ENCODE measurements around the gene ZBTB21. TPM values are rescaled to one million over a fixed set of nuclear protein-coding genes. Genes with fewer than 3 reads are reported as not detected.

Gene ZBTB21
- total and polyA plus RNA-seq, 2 of the 4 experiments (the other 2 are of a cell fraction): 6.8 to 12.0 TPM

DNA sequence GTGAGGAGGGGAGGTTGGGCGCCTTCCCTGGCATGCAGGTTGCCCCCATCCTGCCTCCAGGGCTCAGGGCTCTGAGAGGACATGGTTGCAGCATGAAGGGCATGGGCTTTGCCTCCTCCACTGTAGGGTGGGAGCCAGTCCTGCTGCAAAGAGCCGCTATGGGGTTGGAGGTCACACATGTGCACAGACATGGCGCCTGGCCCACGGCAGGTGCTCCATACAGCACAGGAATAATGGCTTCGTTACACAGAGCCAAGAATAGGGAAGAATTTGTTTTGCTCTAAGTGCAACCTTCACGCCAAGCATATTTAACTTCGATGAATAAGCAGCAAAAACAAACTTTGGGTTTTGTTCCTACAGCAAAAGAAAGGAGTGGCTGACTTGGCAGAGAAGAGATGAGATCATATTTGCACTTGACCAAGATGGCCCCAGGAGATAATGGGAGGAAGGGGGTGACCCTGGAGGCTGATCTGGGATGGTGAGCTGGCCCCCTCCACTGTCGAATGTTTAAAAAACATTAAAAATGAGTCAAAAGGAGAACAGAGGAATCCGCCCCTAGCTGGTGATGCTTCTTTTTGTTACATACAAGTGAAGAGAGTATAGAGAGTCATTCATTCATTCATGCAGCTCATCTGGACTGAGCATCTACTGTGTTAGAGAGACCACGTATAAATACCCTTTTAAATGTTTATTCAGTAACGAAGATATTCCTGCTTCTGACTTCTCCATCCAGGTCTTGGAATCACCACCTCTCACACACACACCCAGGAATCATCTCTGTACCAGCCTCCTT is 43.9 kb downstream of the ZBTB21 start:
- BruUV-seq (replicated peaks): no TSS peak
- H3K4me1 ChIP-seq (ENCODE audit: control insufficient read depth, insufficient read depth, low read length): no peaks in the 10 kb centered on the region; the same call in 1 of the 2 replicates
- H3K4ac ChIP-seq (ENCODE audit: low read depth, low read length): no peak overlapping the region
- no peaks in the 10 kb centered on the region for H3K9me3 ChIP-seq (ENCODE audit: control insufficient read depth, insufficient read depth, low read length)
- no peak overlapping the region for H4K5ac ChIP-seq (ENCODE audit: low read depth, low read length)
- H3K4me2 ChIP-seq (ENCODE audit: low read depth, low read length): no peak overlapping the region
- H2AFZ ChIP-seq (replicated peaks; ENCODE audit: low read length, poor library complexity): peak overlapping the region; percentile 27
- peaks cover 1% of the 10 kb centered on the region; the same call in 1 of the 2 replicates for H3K27me3 ChIP-seq (ENCODE audit: control insufficient read depth, insufficient read depth, low read length)
- H3K36me3 ChIP-seq (ENCODE audit: control insufficient read depth, insufficient read depth, low read length): no peaks in the 10 kb centered on the region
- H3K79me1 ChIP-seq (ENCODE audit: low read depth in 1 of 2, low read length in 2 of 2): no peaks in the 10 kb centered on the region
- ChIA-PET POLR2A (ENCODE audit: unreplicated experiment) (no interaction called here), CTCF (no interaction called here)
- H3K14ac ChIP-seq (replicated peaks; ENCODE audit: low read depth, low read length): no peak overlapping the region
- H3K9ac ChIP-seq (ENCODE audit: low read depth, low read length): no peak overlapping the region
- H3K18ac ChIP-seq (ENCODE audit: low read depth, low read length): no peak overlapping the region
- no peak overlapping the region for H3K56ac ChIP-seq (ENCODE audit: extremely low read depth, insufficient read depth, low read length)
- dilution Hi-C loops (cut with HindIII; ENCODE audit: low sequenced_read_pairs, unreplicated experiment): no loop called here
- no peak overlapping the region for H2BK15ac ChIP-seq (ENCODE audit: low read depth, low read length)
- ATAC-seq (ENCODE audit: low read depth): peak; percentile 68
- DNase-seq: peak; percentile 24
- H2BK120ac ChIP-seq (ENCODE audit: low read depth, low read length): no peak overlapping the region
- H4K8ac ChIP-seq (ENCODE audit: low read depth in 2 of 2, low read length in 2 of 2): no peak overlapping the region
- 88% methylated on average over 8 of the region's 11 CpGs; no CpG with 5 or more reads in 1 of the 2 experiments for WGBS, 2 experiments (ENCODE audit: extremely low coverage in 2 of 2, insufficient read length in 1 of 2)
- in situ Hi-C loops (cut with MboI; ENCODE audit: low sequenced_read_pairs): no loop called here
- no peak for TF ChIP-seq POLR2A (IDR thresholded peaks at IDR 0.05; ENCODE audit: low read depth, low read length)
- no peak for TF ChIP-seq CEBPB (IDR thresholded peaks at IDR 0.05; ENCODE audit: low read depth, low read length)
- no peak for TF ChIP-seq RAD21 (IDR thresholded peaks at IDR 0.05; ENCODE audit: low read length)
- no peak for TF ChIP-seq FOS (IDR thresholded peaks at IDR 0.05; ENCODE audit: low read depth, low read length)
- no peak for TF ChIP-seq MAZ (IDR thresholded peaks at IDR 0.05; ENCODE audit: borderline replicate concordance, low read depth, low read length)
- TF ChIP-seq MXI1 (IDR thresholded peaks at IDR 0.05; ENCODE audit: borderline replicate concordance, low read depth, low read length): no peak
- no peak for TF ChIP-seq BHLHE40 (IDR thresholded peaks at IDR 0.05; ENCODE audit: low read depth, low read length)
- TF ChIP-seq SMC3 (IDR thresholded peaks at IDR 0.05; ENCODE audit: low read depth, low read length): no peak
- TF ChIP-seq NFE2L2 (IDR thresholded peaks at IDR 0.05; ENCODE audit: low read depth, low read length): no peak
- TF ChIP-seq, protein P1, sequence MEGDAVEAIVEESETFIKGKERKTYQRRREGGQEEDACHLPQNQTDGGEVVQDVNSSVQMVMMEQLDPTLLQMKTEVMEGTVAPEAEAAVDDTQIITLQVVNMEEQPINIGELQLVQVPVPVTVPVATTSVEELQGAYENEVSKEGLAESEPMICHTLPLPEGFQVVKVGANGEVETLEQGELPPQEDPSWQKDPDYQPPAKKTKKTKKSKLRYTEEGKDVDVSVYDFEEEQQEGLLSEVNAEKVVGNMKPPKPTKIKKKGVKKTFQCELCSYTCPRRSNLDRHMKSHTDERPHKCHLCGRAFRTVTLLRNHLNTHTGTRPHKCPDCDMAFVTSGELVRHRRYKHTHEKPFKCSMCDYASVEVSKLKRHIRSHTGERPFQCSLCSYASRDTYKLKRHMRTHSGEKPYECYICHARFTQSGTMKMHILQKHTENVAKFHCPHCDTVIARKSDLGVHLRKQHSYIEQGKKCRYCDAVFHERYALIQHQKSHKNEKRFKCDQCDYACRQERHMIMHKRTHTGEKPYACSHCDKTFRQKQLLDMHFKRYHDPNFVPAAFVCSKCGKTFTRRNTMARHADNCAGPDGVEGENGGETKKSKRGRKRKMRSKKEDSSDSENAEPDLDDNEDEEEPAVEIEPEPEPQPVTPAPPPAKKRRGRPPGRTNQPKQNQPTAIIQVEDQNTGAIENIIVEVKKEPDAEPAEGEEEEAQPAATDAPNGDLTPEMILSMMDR (conservative IDR thresholded peaks at IDR 0.05; ENCODE audit: low read depth, low read length): no peak
- TF ChIP-seq RCOR1 (IDR thresholded peaks at IDR 0.05; ENCODE audit: insufficient replicate concordance, low read length): no peak
- no peak for TF ChIP-seq MAFK (IDR thresholded peaks at IDR 0.05; ENCODE audit: low read depth, low read length)
- no peak for TF ChIP-seq CHD1 (IDR thresholded peaks at IDR 0.05; ENCODE audit: low read depth, low read length)
- no peak overlapping the region for H2AK9ac ChIP-seq (replicated peaks; ENCODE audit: low read depth, low read length, poor library complexity)
- intact Hi-C loops (cut with micrococcal nuclease): no loop called here
- no peak overlapping the region for H3K27ac ChIP-seq (ENCODE audit: insufficient read depth, low read length)
- H2AK5ac ChIP-seq (ENCODE audit: low read depth, low read length): no peak overlapping the region
- H4K91ac ChIP-seq (ENCODE audit: insufficient read depth, low read depth, low read length): no peak overlapping the region
- no peaks in the 10 kb centered on the region for H4K20me1 ChIP-seq (ENCODE audit: insufficient read depth, low read length)
- H3K9me1 ChIP-seq (ENCODE audit: insufficient read depth, low read length): peaks cover 3% of the 10 kb centered on the region; the same call in 1 of the 2 replicates
- H3K4me3 ChIP-seq (ENCODE audit: insufficient read depth, low read depth, low read length): no peak overlapping the region
- H3K23ac ChIP-seq (ENCODE audit: low read depth, low read length): no peak overlapping the region
- no peak overlapping the region for H2BK20ac ChIP-seq (ENCODE audit: low read depth, low read length)
- H2BK5ac ChIP-seq (ENCODE audit: low read depth, low read length, poor library complexity, severe bottlenecking): no peak overlapping the region
